Upper lobe of right lung (tissue), 1 donor: ENCODE measurements around the gene CWH43. TPM values are rescaled to one million over a fixed set of nuclear protein-coding genes. Genes with fewer than 3 reads are reported as not detected.

Experiments used
- ATAC-seq: fragments of 200-7000 bp; cut with Tn5 transposase; one replicate; pipeline ENCODE4 v1.9.1; 2020; ENCODE audit warnings: mild to moderate bottlenecking, moderate library complexity
- DNase-seq: peaks from one replicate; pipeline ENCODE4 v3.0.0-alpha.2; 2020
- H3K27ac ChIP-seq: fragments of 200-600 bp; one replicate; pipeline ENCODE4 v1.8.0; 2022
- H3K27me3 ChIP-seq: fragments of 200-600 bp; one replicate; pipeline ENCODE4 v1.8.0; 2022; ENCODE audit warnings: mild to moderate bottlenecking
- H3K36me3 ChIP-seq: fragments of 200-600 bp; one replicate; pipeline ENCODE4 v1.8.0; 2022
- H3K4me1 ChIP-seq: fragments of 200-600 bp; one replicate; pipeline ENCODE4 v1.8.0; 2022
- H3K4me3 ChIP-seq: fragments of 200-600 bp; one replicate; pipeline ENCODE4 v1.8.0; 2022; ENCODE audit warnings: mild to moderate bottlenecking
- H3K9me3 ChIP-seq: fragments of 200-600 bp; one replicate; pipeline ENCODE4 v1.8.0; 2022
- intact Hi-C: fragments of 100-400 bp; cut with DNase I; formaldehyde crosslinking; loops from one replicate; pipeline ENCODE4 v1.11.0; 2022
- total RNA-seq: library from RNA; stranded (reverse); fragmentation: NEBNext Ultra II Directional; extraction: Animal tissue kit (Norgen Biotek cat#: 25700); gene quantifications from one replicate; pipeline ENCODE4 v1.2.1, GENCODE V29; 2021
- TF ChIP-seq, protein P1 (sequence below): fragments of 200-600 bp; IDR thresholded peaks from one replicate; pipeline ENCODE4 v1.8.0; 2022; ENCODE audit warnings: antibody characterized with exemption
- donor health status: DM: no; HTN: yes; CAD: no; lungs with severe emphysema.

Gene CWH43
- total RNA-seq, 1 donor from 2014 or later: not detected

DNA sequence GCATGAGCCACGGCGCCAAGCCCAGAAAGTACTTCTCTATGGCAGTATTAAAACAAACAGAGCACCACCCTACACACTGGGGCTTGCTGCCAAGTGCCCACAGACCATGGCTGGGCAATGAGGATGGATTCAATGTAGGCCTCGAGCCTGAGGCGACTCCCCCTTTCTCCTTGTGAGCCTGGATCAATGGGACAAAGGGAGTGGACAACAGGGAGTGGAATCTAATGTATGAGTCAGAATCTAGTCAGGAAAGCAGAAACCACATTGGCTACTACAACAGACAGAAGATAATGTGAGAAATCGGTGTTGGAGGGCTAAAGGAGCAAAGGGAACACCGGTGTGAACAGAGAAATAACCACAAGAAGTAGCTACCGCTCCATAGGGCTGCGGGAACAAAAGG is 41.8 kb upstream of the CWH43 start:
- ATAC-seq: no peak
- intact Hi-C loops: no loop called here
- H3K4me1 ChIP-seq: no peaks in the 10 kb centered on the region

GRCh38 chr4:48944756-48945241 is 41.3 kb upstream of the CWH43 start:
- ATAC-seq: no peak
- intact Hi-C loops: no loop called here
- no peak for DNase-seq
- no peak overlapping the region for H3K4me3 ChIP-seq
- no peaks in the 10 kb centered on the region for H3K9me3 ChIP-seq
- no peaks in the 10 kb centered on the region for H3K27me3 ChIP-seq
- no peaks in the 10 kb centered on the region for H3K4me1 ChIP-seq
- TF ChIP-seq, protein P1, sequence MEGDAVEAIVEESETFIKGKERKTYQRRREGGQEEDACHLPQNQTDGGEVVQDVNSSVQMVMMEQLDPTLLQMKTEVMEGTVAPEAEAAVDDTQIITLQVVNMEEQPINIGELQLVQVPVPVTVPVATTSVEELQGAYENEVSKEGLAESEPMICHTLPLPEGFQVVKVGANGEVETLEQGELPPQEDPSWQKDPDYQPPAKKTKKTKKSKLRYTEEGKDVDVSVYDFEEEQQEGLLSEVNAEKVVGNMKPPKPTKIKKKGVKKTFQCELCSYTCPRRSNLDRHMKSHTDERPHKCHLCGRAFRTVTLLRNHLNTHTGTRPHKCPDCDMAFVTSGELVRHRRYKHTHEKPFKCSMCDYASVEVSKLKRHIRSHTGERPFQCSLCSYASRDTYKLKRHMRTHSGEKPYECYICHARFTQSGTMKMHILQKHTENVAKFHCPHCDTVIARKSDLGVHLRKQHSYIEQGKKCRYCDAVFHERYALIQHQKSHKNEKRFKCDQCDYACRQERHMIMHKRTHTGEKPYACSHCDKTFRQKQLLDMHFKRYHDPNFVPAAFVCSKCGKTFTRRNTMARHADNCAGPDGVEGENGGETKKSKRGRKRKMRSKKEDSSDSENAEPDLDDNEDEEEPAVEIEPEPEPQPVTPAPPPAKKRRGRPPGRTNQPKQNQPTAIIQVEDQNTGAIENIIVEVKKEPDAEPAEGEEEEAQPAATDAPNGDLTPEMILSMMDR: peak; percentile 28
- H3K36me3 ChIP-seq: no peaks in the 10 kb centered on the region
- no peak overlapping the region for H3K27ac ChIP-seq

More for the DNA sequence above, 41.8 kb upstream of the CWH43 start:
- TF ChIP-seq, protein P1: no peak
- no peak overlapping the region for H3K27ac ChIP-seq
- no peak overlapping the region for H3K4me3 ChIP-seq
- no peak for DNase-seq
- H3K9me3 ChIP-seq: no peaks in the 10 kb centered on the region
- H3K36me3 ChIP-seq: no peaks in the 10 kb centered on the region
- no peaks in the 10 kb centered on the region for H3K27me3 ChIP-seq

DNA sequence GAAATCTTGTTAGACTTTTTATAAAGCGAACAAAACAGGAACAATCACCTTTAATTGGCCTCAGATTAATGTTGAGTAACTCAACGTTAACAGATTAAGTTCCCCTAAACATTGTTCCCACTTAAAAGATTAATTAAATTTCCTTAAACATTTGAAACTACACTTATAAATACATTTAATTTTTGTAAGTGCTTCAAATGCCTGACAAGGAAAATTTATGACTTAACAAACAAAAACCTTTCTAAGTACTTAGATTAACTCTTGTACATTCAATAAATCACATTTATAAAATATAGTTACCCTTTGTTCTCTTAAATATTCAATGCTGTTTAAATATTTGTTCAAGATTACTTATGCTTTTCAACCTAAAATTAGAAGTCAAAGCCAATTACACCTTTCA is 40.1 kb upstream of the CWH43 start:
- no peak overlapping the region for H3K27ac ChIP-seq
- H3K36me3 ChIP-seq: no peaks in the 10 kb centered on the region
- no peaks in the 10 kb centered on the region for H3K4me1 ChIP-seq
- intact Hi-C loops: no loop called here
- no peaks in the 10 kb centered on the region for H3K27me3 ChIP-seq
- H3K9me3 ChIP-seq: no peaks in the 10 kb centered on the region
- H3K4me3 ChIP-seq: no peak overlapping the region
- no peak for ATAC-seq
- DNase-seq: no peak
- TF ChIP-seq, protein P1: no peak

DNA sequence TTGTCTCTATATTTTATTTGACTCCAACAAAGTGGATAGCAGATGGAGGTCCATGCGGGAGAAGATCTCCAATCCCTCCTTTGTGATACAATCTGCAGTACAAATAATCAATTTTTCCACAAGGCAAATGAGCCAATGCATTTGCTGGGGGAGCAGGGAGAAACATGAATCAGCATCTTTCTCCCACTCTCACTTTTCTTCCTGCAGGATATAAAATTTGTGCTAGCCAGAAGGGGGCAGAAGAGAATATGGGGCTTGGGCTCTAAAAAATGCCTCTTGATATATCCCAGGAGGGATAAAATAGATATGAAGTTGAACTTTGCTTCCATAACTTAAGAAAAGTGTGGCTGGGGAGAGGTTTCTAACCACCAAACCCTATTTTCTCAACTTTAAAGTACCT is 38.3 kb upstream of the CWH43 start:
- ATAC-seq (no peak), DNase-seq (no peak)
- intact Hi-C loops: no loop called here
- no peaks in the 10 kb centered on the region for H3K27me3 ChIP-seq
- H3K9me3 ChIP-seq: no peaks in the 10 kb centered on the region
- H3K4me3 ChIP-seq: no peak overlapping the region
- H3K36me3 ChIP-seq: no peaks in the 10 kb centered on the region
- TF ChIP-seq, protein P1: no peak
- H3K27ac ChIP-seq: no peak overlapping the region
- H3K4me1 ChIP-seq: no peaks in the 10 kb centered on the region

- Histone ChIP-seq H3K4me1 (no peaks in the 10 kb centered on the region), H3K36me3 (no peaks in the 10 kb centered on the region), H3K27me3 (no peaks in the 10 kb centered on the region), H3K27ac (no peak overlapping the region), H3K9me3 (no peaks in the 10 kb centered on the region), H3K4me3 (no peak overlapping the region)
- ATAC-seq: no peak
- intact Hi-C loops: no loop called here
- DNase-seq: no peak
- TF ChIP-seq, protein P1: no peak
Measured at GRCh38 chr4:48949086-48949485, 37.0 kb upstream of the CWH43 start.
